Measurements from ENCODE around the gene CD300H.

GRCh38 chr17:74561586-74561985 lies 5.7 kb downstream of the CD300H start:
- TF ChIP-seq CTCF (IDR thresholded peaks at IDR 0.05 in 2 of 3, conservative IDR thresholded peaks at IDR 0.05 in 1 of 3; ENCODE audit: borderline replicate concordance in 1 of 3, insufficient read depth in 1 of 3, low read depth in 2 of 3, low read length in 2 of 3) (no peak), ZBTB33 (IDR thresholded peaks at IDR 0.05; ENCODE audit: extremely low read depth, insufficient replicate concordance, low read length) (no peak), SIN3A (IDR thresholded peaks at IDR 0.05; ENCODE audit: low read depth) (no peak), ZNF274 (IDR thresholded peaks at IDR 0.05; ENCODE audit: low read depth, low read length) (no peak), MAX (IDR thresholded peaks at IDR 0.05) (no peak), POLR2A (IDR thresholded peaks at IDR 0.05; ENCODE audit: borderline replicate concordance, extremely low read depth, insufficient read depth, insufficient read length) (no peak), POLR2AphosphoS5 (IDR thresholded peaks at IDR 0.05; ENCODE audit: low read depth, low read length) (no peak), SP1 (IDR thresholded peaks at IDR 0.05; ENCODE audit: low read depth) (no peak), EZH2 (IDR thresholded peaks at IDR 0.05) (no peak)

Measured in HCT116 (cell line).